CD1c-positive myeloid dendritic cell (primary cell): ENCODE results near the gene CHML.
"Not testable (repeated sequence)": the region's sequence is repeated elsewhere in the genome, so short reads cannot be mapped to it uniquely, and the experiment has no call there.

ENCODE experiments used
- DNase-seq: peaks from one replicate; pipeline ENCODE4 v3.0.0-alpha.2; 2016; ENCODE audit errors: extremely low spot score

The CHML gene

GRCh38 chr1:241640149-241640866 is at the start of gene CHML, which contains the start of gene OPN3:
Gene CHML, minus strand, starts transcription at chr1:241640369. Its CDS starts 4,603 bp downstream, at chr1:241635766.
Gene OPN3, minus strand, starts transcription at chr1:241640369. Its CDS starts 115 bp downstream, at chr1:241640254.
- peak; percentile 96 for DNase-seq

- no peak for DNase-seq
Observed at GRCh38 chr1:241688940-241689368, 48.8 kb upstream of the CHML start.

- DNase-seq: no peak
Observed at GRCh38 chr1:241684108-241684507, 43.9 kb upstream of the CHML start.

- no peak for DNase-seq
Observed at GRCh38 chr1:241682921-241683320, 42.8 kb upstream of the CHML start.

GRCh38 chr1:241681861-241682448 is 41.8 kb upstream of the CHML start:
- not testable (repeated sequence) for DNase-seq

GRCh38 chr1:241679961-241680360 is 39.8 kb upstream of the CHML start:
- DNase-seq: no peak

DNA sequence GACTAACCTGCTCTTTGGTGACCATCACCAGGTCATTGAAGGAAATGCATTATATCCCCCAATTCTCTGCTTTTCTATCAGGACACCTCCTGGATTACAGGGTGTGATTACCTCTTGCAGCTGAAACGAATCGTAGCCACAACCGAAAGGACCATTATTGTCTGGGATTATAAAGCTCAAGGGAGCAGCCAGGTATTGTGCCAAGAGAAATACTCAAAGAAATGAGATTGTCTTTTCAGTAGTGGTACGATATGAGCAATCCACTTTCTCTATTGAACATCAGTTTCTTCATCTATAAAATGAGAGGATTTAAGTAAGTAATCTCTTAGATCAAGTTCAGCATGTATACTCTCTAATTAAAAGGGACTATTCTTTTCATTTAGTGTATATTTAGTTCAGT is 39.2 kb upstream of the CHML start:
- no peak for DNase-seq

DNA sequence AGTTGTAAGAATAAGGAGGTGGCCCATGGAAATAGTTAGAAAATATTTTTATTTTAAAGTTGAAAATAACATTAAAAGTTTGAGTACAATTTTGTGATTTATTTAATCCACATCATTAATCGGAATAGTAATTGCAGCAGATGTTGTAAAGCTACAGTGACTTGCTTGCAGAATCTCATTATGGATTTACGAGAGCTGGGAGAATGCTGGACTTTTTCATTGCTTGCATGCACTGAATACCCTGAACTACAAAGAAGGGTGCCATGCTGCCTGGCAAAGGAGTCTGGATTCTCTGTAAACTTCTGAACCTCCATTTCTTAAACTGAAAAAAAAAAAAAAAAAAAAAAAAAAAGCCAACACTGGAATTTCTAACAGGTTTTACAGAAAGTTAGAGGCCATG is 38.4 kb upstream of the CHML start:
- DNase-seq: no peak

DNA sequence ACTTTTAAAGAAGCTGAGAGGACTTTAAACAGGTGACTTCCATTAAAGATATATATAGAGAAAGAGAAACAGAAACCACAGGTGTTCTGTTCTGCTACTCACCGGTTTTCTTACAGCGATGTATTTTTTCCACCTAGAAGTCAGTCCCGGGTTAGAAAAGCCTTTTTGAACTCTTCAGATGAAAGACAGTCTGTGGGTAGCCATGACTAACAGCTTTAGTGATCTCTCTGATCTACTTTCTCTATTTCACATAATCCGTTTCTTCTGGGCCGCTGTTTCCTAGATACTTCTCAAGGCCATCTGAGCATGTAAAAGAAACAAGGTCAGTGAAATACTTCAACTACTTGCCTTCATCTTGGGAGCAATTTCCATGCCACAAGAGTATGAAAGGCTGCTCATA is 37.0 kb upstream of the CHML start:
- DNase-seq: peak; percentile 4

- DNase-seq: no peak
Observed at GRCh38 chr1:241675983-241676382, 35.8 kb upstream of the CHML start.

- no peak for DNase-seq
Observed at GRCh38 chr1:241674805-241675384, 34.7 kb upstream of the CHML start.

DNA sequence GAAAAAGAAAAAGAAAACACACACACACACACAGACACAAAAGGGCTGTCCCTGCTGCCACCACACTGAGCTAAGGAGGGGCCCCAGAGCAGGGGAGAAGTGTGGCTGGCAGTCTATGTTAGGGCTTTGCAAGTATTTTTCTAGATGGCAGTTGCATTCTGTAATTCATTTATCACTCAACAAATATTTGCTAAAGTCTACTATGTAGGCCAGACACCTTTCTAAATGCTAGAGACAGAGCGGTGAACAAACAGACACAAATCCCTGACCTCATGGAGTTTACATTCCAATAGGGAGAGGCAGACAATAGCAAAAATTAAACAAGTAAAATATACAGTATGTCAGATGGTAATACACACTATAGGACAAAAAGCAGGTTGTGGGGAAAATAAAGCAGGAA is 32.1 kb upstream of the CHML start:
- no peak for DNase-seq

GRCh38 chr1:241666419-241666818 is 26.2 kb upstream of the CHML start:
- no peak for DNase-seq

- no peak for DNase-seq
Observed at GRCh38 chr1:241660424-241660972, 20.3 kb upstream of the CHML start.

DNA sequence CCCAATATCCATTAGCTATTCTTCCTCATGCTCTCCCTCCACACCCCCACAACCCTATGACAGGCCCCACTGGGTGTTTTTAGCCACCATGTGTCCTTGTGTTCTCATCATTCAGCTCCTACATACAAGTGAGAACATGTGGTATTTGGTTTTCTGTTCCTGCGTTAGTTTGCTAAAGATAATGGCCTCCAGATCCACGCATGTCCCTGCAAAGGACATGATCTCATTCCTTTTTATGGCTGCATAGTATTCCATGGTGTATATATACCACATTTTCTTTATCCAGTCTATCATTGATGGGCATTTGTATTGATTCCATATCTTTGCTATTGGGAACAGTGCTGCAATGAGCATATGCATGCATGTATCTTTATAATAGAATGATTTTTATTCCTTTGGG is 18.8 kb upstream of the CHML start:
- not testable (repeated sequence) for DNase-seq

DNA sequence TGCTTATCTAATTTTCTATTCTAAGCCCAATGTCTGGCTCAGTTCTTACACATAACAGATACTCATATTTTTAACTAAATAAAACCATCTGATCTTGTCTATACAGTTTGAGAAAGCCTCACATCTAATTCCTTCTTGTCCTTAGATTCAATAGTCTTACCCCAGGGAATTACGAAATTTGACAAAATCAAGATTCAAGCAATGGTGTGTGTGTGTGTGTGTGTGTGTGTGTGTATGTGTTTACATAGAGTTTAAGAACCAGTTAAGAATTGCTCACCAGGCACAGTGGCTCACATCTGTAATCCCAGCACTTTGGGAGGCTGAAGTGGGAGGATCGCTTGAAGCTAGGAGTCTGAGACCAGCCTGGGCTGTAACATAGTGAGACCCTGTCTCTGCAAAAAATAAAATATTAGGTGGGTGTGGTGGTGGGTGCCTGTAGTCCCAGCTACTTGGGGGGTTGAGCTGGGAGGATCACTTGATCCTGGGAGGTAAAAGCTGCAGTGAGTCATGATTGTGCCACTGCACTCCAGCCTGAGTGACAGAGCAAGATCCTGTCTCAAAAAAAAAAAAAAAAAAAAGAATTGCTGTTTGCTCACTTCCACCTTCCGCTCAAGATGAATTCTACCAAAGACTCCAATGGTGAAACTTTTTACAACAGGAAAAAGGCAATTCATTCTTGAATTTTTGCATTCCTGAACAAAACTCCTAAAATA is 18.1 kb upstream of the CHML start:
- no peak for DNase-seq

DNA sequence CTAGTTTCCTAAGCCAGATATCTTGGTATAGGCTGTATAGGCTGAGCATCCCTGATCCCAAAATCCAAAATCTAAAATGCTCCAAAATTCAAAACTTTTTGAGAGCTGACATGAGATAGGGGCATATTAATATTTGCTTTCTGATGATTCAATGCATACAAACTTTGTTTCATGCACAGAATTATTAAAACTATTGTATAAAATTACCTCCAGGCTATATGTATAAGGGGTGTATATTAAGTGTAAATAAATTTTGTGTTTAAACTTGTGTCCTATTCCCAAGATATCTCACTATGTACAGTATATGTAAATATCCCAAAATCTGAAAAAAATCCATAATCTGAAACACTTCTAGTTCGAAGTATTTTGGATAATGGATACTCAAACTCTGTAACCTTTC is 14.5 kb upstream of the CHML start:
- DNase-seq: no peak

GRCh38 chr1:241654019-241654418 is 13.8 kb upstream of the CHML start:
- no peak for DNase-seq

GRCh38 chr1:241652012-241652411 is 11.8 kb upstream of the CHML start, which contains the start of gene WDR64:
Gene WDR64, plus strand, starts transcription at chr1:241652281. Its CDS starts 204 bp downstream, at chr1:241652485.
- no peak for DNase-seq

DNA sequence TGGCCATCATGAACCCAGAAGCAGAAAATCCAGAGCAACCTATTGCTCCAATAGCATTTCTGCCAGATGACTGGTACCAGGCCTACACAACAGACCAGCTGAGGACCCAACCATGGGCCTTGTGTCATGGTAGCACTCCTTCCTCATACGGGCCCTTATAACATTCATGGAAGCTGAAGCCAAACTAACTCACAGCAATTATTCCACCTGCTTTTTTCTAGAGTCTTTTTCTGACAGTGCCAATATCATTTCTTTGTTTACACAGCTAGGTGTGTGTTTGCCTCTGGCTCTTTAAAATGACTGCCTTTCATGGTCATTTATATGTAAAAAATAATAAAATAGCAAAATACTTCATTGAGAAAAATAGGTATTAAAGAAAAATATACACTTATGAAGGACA is 8.0 kb upstream of the CHML start:
- DNase-seq: no peak

- DNase-seq: no peak
Observed at GRCh38 chr1:241647658-241648057, 7.5 kb upstream of the CHML start.

DNA sequence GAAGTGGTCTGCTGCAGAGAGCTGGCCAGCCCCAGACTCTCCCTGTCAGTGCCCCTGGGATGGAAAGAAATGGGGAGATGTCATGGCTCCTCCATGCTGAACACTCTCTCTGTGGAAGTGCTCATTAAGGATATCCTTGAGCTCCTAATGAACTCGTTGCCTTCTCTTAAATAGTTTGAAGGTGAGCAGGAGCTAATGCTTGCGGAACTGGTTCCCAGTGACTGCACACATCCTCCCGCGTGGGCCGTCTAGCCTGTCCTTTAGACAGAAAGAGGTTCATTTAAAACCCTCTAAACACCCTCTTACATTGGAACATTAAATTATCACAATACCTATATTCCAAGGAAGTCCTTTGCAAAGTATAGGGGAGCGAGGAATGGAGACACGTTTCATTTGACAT is 6.0 kb upstream of the CHML start:
- no peak for DNase-seq
